ENCODE measurements around the gene SLC7A6.

Gene SLC7A6

DNA sequence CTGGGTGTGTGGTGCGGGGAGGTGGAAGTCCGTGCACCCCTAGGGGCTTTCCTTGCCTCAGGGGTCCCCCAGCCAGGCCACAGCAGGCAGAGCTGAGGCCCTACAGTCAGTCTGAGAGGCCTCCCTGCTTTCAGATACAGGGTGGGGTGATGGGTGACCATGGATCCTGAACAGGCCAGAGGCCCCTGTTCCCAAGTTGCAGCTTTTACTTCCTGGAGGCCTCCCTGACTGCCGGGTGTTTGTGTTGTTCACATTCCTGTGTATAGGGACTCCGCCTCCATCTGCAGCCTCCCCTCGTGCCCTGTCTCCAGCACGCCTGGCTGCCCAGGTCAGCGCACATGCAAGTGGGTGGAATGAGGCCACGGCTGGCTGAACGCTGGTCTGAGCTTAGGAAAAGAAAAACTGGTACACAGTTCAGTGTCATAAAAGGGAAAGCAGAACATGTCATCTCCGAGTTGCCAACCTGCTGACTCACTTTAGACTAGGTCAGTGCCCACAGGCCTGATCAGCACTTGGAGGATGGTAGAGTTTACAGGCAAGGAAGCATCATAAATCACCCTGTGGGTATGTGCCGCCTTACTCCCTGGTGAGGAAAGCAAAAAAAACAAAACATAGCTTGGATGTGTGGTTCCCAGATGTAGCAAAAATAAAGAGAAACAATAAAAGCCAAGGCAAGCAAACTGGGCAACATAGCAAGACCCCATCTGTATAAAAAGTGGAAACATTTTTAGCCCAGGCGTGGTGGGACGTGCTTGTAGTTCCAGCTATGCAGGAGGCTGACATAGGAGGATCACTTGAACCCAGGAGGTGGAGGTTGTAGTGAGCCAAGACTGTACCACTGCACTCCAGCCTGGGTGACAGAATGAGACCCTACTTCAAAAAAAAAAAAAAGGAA, 6.2 kb upstream of the SLC7A6 start:
- DNase-seq: peak; percentile 100

DNA sequence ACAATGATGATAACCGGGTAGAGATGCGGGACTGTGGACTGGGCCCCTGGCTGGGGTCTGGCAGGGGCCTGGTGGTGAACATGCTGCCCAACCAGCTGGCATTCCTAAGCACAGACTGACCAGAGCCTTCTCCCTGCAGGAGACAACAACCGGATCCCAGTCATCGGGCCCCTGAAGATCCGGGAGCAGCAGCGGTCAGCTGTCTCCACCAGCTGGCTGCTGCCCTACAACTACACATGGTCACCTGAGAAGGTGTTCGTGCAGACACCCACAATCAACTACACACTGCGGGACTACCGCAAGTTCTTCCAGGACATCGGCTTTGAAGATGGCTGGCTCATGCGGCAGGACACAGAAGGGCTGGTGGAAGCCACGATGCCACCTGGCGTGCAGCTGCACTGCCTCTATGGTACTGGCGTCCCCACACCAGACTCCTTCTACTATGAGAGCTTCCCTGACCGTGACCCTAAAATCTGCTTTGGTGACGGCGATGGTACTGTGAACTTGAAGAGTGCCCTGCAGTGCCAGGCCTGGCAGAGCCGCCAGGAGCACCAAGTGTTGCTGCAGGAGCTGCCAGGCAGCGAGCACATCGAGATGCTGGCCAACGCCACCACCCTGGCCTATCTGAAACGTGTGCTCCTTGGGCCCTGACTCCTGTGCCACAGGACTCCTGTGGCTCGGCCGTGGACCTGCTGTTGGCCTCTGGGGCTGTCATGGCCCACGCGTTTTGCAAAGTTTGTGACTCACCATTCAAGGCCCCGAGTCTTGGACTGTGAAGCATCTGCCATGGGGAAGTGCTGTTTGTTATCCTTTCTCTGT, 5.1 kb upstream of the SLC7A6 start:
- DNase-seq: no peak

DNA sequence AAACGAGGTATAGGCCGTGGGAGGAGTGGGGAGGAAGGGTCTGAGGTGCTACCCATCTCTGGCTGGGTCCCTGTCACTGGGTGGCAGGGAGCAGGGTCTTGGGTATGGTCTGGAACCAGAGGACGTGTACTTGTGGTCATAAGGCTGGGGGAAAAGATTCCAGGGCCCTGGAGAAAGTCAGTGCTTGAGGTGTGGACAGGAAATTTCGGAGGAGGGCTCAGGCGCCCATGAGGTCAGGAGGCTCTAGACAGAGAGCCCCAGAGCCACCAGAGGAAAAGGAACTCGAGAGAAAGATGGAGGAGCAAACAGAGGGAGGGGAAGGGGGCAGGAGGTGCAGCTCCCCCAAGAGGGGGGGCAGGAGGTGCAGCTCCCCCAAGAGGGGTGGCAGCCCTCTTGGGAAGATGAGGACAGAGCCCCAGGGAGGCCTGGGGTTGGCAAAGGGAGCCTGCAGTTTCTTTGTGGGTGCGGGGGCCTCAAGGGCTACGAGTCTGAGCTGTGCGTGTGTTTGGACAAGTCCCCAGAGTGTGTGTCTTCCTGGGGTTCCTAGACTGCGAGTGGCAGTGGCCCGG, 683 bp upstream of the SLC7A6 start:
- DNase-seq: no peak

DNA sequence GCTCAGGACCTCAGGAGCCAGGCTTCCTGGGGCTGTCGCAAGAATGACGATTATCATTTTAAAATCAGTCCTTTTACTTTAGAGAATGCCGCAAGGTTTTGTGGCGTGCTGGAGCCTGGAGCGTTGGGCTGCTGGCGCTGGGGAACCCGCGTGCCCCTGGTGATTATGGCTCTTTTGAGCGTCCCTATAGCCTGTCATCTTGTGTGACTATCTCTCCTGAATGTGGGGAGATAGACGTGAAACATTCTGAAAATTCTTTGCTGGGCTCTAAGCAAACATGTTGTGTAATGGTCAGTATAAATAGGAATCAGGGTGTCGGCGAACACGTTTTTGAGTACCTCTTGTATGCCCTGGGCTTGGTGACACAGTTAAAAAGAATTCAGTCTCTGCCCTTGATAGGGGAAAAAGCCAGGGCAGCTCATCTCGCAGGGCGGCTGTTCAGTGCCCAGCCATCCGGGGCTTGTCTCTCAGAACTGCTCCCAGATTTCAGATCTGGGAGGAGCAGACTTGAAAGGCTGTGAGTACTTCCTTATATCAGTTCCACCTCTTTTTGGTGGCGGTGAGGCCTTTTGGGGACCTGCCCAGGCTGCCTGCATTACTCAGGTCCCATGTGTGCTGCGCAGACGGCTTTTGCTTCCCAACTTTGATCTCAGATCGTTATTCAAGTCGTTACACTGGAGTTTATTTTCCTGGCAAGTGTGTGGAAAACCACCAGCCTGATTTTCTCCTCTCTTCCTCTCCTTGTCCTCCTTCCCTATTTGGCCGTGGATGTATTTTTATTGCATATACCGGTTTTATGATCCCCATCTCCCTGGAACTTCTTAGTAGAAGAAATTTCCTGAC, 973 bp downstream of the SLC7A6 start:
- peak; percentile 67 for DNase-seq

DNA sequence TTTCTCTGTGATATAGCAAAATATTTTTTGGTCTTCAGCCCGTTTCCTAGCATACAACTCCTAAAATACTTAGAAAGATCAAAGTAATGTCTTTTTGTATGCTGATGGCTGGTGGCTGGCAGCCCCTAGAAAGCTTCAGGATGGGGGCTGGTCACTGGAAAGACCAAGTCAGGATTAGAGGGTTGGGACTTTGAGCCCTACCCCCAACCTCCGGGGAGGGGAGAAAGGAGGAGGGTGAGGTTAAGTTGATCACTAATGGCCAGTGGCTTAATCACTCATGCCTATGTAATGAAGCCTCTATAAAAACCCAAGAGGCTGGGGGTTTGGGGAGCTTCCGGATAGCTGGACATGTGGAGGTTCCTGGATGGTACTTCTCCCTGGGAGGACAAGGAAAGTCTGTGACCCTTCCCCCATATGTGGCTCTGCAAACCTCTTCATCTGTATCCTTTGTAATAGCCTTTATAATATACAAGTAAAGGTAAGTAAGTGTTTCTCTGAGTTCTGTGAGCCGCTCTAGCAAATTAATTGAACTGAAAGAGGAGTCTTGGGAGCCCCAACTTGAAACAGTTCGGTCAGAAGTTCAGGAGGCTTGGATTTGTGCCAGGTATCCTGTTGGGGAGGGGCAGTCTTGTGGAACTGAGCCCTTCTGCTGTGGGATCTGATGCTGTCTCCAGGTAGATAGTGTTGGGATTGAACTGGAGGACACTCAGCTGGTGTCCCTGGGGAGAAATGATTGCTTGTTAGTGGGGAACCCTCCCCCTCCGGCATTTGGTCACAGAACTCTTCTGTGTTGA, 3.5 kb downstream of the SLC7A6 start:
- no peak for DNase-seq

DNA sequence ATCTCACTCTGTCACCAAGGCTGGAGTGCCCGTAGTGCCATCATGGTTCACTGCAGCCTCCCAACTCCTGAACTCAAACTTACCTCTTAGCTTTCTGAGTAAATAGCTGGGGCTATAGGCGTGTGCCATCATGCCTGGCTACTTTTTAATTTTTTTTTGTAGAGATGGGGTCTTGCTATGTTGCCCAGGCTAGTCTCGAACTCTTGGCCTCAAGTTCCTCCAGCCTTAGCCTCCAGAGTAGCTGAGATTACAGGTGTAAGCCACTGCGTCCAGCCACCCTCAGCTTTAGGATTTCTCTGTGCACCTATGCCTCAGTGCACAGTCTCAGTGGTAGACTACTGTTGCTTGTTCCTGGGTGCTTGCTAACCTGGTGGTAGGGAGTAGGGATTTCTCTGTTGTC, 5.5 kb downstream of the SLC7A6 start:
- no peak for DNase-seq

DNA sequence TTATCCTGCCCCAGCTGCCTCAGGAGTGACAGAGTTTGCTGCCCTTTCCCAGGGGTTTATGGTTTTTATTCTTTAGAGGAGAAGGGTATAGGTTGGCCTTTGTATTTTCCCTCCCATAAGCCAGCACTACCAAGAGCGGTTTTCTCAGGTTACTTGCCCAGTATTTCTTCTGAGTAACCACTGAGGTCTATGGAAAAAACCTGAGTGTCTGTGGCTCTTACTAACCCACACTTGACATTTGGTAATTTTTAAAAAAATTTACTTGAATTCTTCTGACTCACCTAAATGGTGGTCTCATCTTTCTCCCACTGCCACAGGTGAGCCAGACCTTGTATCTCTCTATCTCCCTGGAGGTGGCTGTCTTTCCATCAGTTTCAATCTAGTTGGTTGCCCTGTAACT, 6.0 kb downstream of the SLC7A6 start:
- no peak for DNase-seq

DNA sequence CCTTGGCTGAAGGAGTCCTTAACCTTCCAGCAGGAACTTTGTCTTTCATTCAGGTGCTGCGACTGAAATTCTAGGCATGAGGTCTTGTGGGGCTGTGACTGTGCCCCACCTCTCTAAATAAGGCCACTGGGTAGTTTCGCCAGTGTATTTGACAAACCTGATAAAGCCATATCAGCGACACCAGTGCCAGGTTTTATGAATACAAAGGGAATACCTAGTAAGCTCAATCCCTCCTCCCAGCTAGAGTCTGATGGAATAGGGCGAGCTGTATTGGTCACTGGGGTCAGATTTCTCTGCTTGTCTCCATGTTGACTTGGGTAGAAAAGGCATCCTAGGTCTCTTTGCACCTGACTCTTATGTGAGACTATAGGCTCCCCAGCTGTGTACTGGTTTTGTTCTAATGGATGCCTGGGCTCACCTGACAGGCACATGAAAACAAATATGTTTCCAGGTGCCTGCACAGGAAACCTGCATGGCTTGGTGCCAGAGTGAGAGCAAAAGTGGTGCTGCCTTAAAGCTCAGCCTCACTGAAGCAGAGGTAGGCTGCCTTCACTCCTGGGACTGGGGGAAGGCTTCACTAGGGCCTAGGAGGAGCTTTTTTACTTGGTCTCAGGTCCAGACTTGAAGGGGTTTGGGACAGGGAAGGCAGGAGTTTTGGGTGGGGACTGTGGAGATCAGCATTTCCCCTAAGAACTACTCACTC, 8.3 kb downstream of the SLC7A6 start:
- DNase-seq: no peak

DNA sequence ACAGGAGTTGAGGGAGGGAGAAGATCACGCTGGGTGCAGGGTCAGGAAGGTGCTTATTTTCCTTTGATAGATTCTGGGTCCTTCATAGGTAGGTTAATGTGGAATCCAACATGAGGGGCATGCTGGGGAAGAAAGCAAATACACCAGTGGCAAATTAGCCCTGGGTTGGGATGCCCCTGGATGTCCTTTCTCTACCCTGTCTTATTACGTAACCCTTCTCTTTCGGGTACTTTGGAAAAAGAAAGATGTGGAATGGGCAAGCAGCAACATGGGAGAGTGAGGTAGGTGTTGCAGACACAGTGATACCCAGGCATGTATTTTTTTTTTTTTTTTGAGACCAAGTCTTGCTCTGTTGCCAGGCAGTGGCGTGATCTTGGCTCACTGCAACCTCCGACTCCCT, 9.1 kb downstream of the SLC7A6 start:
- no peak for DNase-seq

DNA sequence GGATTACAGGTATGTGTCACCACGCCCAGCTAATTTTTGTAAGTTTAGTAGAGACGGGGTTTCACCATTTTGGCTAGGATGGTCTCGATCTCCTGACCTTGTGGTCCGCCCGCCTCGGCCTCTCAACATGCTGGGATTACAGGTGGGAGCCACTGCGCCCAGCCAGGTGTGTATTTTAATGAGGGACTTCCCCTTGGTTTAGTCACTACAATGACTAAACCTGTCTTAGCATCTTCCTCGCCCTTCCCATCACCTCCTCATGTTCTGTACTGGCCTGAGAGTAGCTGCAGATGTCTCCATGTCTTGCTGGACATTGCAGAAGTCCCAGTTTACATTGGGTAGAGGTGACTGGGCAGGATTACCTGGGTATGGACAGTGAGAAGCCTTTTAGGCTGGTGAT, 9.6 kb downstream of the SLC7A6 start:
- no peak for DNase-seq

DNA sequence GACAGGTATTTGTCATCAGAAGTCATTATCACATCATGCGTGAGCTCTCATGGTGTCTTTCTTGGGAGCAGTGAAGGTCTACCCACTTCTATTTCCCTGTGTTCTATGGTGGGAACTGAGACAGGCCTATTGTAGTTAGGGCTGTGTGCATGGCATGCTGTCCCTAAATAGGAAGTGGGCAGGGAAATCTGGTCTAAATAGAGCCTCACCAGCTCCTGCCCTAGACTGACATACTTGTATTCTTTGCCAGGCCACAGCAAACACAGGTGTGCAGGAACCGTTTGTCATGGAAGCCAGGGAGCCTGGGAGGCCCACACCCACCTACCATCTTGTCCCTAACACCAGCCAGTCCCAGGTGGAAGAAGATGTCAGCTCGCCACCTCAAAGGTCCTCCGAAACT, 10.1 kb downstream of the SLC7A6 start:
- DNase-seq: no peak

DNA sequence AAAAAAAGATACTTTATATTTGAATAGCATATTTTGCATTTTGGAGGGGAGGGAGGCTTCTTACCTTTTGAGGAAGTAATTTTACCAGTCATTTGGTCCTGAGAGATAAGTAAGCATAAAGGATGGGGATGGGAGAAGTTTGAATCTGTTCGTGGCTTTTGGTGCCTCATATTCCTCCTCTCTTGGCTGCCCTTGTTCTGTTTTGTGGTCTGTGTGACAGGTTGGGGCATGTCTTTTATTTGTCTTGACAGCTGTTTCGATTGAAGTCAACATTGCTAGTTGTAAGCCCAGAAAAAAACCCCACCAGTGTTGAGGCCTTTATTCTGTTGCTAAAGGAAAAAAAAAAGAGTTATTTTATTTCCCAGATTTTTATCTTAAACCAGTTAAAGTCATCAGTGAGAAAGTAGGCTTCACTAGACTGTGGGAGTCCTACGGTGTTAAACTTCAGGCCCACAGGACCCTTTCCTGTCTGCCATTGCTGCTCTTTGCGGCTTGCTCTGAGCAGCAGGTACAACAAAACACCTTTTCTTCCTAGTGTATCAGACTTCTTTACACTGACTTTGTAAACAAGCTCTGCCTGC, 11.4 kb downstream of the SLC7A6 start:
- no peak for DNase-seq

DNA sequence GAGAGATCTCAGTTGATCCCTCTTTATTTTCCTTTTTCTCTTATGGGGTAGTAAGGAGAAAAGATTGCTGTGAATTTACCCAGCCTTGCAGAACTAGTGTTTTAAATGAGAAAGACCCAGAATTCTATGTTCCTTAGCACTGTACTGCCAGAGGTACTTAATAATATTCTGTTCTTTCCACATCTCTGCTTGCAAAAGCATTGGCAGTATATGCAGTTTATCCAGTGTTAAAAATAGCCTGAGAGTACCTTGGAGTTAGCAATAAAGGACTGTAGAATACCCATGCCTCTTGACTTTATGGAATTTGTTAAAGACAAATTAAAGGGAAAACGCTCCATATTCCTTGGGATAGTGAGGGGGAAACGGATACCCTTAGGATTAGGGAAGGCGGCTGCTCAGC, 11.9 kb downstream of the SLC7A6 start:
- DNase-seq: no peak

DNA sequence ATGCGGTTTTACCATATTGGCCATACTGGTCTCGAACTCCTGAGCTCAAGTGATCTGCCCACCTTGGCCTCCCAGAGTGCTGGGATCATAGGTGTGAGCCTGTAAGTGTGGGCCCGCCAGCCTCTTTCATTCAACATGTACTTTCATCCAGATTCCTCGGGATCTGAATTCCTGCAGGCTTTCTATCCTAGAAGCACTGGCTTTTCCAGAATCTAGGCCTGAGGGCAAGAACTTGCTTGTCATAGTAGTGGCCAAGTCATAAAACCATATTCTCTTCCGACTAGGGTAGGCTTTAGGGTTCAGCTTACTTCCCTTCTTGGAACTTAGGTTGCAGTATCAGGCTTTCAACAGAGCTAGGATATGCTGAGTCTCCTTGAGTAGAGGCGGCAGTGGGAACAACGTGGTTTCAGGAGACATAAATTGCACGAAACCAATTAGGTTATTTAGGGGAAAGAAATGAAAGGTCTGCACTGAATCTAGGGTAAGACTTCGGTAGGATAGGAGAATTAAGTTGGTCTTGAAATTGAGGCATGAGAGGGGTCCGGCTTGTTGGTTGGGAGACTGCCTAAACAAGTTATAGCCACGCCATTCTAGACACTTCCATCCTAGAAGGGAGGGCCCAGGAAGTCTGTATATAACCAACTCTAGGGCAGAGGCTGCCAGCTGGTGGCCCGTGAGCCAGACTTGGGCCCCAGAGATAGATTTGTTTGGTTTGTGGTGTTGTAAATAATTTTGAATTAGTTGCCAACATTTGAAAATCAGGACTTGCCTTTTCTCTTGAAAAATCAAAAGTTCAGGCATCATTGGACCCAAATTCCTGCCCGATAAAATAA, 15.6 kb downstream of the SLC7A6 start:
- DNase-seq: no peak

DNA sequence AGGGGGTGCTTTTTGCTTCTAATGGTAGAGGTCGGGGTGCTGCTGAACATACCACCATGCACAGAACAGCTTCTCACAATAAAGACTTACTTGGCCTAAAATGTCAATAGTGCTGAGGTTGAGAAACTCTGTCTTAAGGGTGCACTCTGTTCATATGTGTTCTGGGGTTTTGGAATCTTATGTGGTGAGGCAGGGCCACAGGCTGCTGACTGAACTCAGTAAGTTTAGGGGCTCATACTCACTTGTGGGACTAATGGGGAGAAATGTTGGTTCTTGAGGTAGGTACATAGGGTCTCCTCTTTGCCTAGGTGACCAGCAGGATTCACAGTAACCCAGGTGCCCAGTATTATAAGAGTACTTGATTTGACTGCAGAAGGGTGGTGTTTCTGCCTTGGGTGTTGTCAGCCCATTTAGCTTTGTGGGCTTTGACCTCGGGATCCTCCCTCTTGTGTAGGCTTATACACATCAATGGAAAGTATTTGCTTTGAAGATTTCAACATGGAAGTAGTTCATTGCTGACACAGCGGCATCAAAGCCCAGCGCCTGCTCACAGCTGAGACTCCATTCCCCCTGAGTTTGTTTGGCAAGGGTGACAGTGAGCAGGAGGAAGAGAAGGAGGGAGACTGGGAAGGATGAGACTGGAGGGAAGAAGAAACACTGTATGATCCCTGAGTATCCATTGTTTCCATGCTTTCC, 17.2 kb downstream of the SLC7A6 start:
- no peak for DNase-seq

DNA sequence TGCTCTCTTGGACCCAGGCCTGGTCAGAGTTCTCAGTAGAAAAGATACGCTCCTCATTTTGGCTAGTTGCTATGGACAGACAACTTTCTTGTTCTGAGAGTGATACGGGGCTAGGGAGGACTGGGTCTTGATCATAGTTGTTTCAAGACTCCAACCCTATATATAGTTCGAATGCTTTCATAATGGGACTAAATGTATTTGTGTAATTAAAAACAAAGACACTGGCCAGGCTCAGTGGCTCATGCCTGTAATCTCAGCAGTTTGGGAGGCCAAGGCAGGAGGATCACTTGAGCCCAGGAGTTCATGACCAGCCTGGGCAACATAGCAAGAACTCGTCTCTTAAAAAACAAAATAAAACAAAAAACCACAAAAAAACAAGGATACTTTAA, 17.7 kb downstream of the SLC7A6 start:
- DNase-seq: no peak

DNA sequence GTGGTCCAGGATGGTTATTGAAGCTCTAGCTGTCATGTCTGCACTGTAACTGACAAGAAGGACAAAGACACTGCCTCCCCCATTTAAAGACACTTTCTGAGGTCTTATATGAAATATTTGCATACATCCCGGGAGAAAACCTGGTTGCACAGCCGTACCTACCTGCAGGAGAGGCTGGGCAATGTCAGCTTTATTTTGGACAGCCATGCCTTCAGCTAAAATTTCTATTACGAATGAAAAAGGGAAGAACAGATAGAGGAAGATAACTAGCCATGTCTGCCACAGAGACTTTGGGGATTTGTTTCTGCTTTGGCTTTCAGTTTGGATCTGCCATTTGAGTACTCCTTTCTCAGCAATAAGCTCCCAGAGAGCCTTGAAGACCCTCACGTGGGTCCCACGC, 19.0 kb downstream of the SLC7A6 start:
- no peak for DNase-seq

DNA sequence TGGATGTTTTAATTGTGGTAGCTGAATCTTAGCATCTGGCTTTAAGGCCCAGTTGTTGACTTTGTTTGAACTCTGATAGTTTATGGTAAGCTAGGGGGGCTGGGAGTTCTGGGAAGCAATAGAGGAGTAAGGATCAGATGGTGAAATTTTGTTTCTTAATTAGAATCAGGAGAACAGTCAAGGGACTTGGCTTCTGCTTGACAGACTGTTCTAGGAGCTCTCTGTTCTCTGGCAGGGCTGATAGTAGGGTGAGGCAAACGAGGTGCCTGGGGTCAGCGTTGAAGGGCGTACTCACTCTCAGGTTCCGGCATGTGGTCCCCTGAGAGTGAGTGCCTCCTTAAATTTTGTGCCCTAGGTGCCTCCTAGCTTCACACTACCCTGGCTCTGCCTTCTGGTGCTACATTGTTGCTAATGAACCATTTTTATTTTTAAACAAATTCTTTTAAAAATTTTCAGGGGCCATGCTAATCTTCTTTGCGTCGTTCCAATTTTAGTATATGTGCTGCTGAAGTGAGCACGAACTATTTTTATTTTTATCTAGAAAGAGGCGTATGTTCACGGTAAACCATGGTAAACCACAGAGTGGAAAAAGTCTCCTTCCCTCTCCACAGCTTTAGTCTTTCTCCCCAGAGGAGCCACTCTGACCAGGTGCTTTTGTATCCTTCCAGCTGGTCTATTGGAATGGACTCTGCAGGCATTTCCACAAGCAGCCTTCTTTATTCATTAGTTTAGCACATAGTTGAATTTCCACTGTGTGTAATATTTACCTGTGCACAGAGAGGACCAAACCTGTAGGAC, 19.7 kb downstream of the SLC7A6 start:
- DNase-seq: no peak

DNA sequence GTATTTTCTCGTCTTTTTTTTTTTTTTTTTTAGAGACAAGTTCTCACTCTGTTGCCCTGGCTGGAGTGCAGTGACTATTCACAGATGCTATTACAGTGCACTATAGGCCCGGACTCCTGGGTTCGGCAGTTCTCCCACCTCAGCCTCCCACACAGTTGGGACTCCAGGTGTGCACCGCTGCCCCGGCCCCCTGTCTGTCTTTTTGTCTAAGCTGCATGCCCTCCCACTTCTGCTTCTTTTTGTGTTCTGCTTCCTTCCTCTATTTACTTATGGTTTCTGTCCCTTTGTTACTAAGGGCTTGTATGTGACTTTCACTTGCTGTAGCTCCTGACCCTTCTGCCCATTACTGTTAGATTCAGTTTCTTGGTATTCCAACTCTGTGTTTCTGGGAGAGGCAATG, 20.5 kb downstream of the SLC7A6 start:
- DNase-seq: no peak
